Prostate gland (tissue), 2 donors: Measurements from ENCODE around the gene STK35. TPM values are rescaled to one million over a fixed set of nuclear protein-coding genes. Genes with fewer than 3 reads are reported as not detected.

Source experiments
- DNase-seq: peaks from one replicate; pipeline ENCODE4 v3.0.0-alpha.2; 2019; ENCODE audit warnings: low spot score
- H3K27ac ChIP-seq, 2 donors: fragments of 200-600 bp; sonication (generic); 2 replicates each; pipeline ENCODE4 v1.5.1; 2017 to 2019
- H3K27me3 ChIP-seq: fragments of 200-600 bp; sonication (generic); replicated peaks from 2 replicates; pipeline ENCODE4 v1.5.1; 2019; ENCODE audit not compliant: insufficient read depth
- H3K36me3 ChIP-seq, 2 donors: fragments of 200-600 bp; sonication (generic); 1 replicate in 1 of 2; 2 replicates in 1 of 2; pipeline versions ENCODE4 v1.5.1 to v1.8.1; 2017 to 2019
- H3K4me1 ChIP-seq: fragments of 200-600 bp; sonication (generic); replicated peaks from 2 replicates; pipeline ENCODE4 v1.5.1; 2019
- H3K4me3 ChIP-seq, 2 donors: fragments of 200-600 bp; sonication (generic); 2 replicates each; pipeline ENCODE4 v1.5.1; 2017 to 2019
- H3K9me3 ChIP-seq: fragments of 200-600 bp; sonication (generic); 2 replicates; pipeline ENCODE4 v1.5.1; 2017
- CTCF ChIP-seq, 4 experiments: fragments of 200-600 bp in 2 of 4; fragments of 450-650 bp in 2 of 4; sonication (generic) in 2 of 4; IDR thresholded peaks; 1 replicate in 3 of 4; 2 replicates in 1 of 4; pipeline ENCODE4 v1.5.1; 2016 to 2019; ENCODE audit warnings: antibody characterized with exemption in 4 of 4, mild to moderate bottlenecking in 2 of 4, moderate library complexity in 2 of 4
- POLR2A ChIP-seq: fragments of 450-650 bp; IDR thresholded peaks from one replicate; pipeline ENCODE4 v1.6.1; 2016; ENCODE audit warnings: antibody characterized with exemption, mild to moderate bottlenecking
- POLR2AphosphoS5 ChIP-seq: sonication (generic); formaldehyde crosslinking; IDR thresholded peaks from one replicate; pipeline ENCODE4 v1.6.1; 2017; ENCODE audit warnings: antibody characterized with exemption
- WGBS: methylation state at CpG from one replicate; pipeline ENCODE4 v1.1.5; 2018; 5-methylcytosine and 5-hydroxymethylcytosine counted together
- intact Hi-C: fragments of 100-400 bp; cut with DNase I; formaldehyde crosslinking; loops from one replicate; pipeline ENCODE4 v1.14.2; 2022
- total RNA-seq, 2 donors: library from RNA; depleted of rRNA; stranded (reverse); fragments of >200 nt; gene quantifications; one replicate each; pipeline ENCODE4 v1.1.0, GENCODE V29; 2016

The STK35 gene
- 10 to 100 TPM; 24.2 to 40.7 TPM for total RNA-seq

- Histone ChIP-seq H3K4me3 (peak within 1 kb of the TSS; percentile 83 to 99), H3K4me1 (peaks cover 19% of the 10 kb centered on the region), H3K9me3 (no peaks in the 10 kb centered on the region), H3K36me3 (no peaks in the 10 kb centered on the region), H3K27ac (peak within 1 kb of the TSS; percentile 99), H3K27me3 (no peaks in the 10 kb centered on the region)
- intact Hi-C loops: loop anchor here (5.0 to 10.0 kb wide), 3 partner anchors 204 to 564 kb away; partner anchors contain the start of genes IDH3B and SIRPA
- WGBS: under 1% methylated on average over 22 of the region's 32 CpGs
- no peak for TF ChIP-seq POLR2AphosphoS5
- TF ChIP-seq CTCF (IDR thresholded peaks at IDR 0.05): no peak
- TF ChIP-seq POLR2A: no peak
- peak; percentile 78 for DNase-seq
These were observed at the start of gene STK35 for GRCh38 chr20:2101057-2101864. Gene STK35, plus strand, starts transcription at chr20:2101827. Its CDS starts 55 bp downstream, at chr20:2101882.

- H3K27me3 ChIP-seq: no peaks in the 10 kb centered on the region
- H3K4me1 ChIP-seq: no peaks in the 10 kb centered on the region
- no peak overlapping the region for H3K27ac ChIP-seq
- H3K36me3 ChIP-seq: no peaks in the 10 kb centered on the region
- no peaks in the 10 kb centered on the region for H3K9me3 ChIP-seq
- DNase-seq: no peak
- WGBS: 53% methylated on average over 2 of the region's 2 CpGs
- no peak overlapping the region for H3K4me3 ChIP-seq
- intact Hi-C loops: no loop called here
- TF ChIP-seq POLR2AphosphoS5: no peak
- TF ChIP-seq CTCF (IDR thresholded peaks at IDR 0.05): no peak
- no peak for TF ChIP-seq POLR2A
These were observed 49.7 kb upstream of the STK35 start for GRCh38 chr20:2051946-2052345.

GRCh38 chr20:2052741-2053140, 48.9 kb upstream of the STK35 start:
- no peak overlapping the region for H3K27ac ChIP-seq
- H3K4me3 ChIP-seq: no peak overlapping the region
- no peaks in the 10 kb centered on the region for H3K9me3 ChIP-seq
- no peaks in the 10 kb centered on the region for H3K4me1 ChIP-seq
- no peaks in the 10 kb centered on the region for H3K36me3 ChIP-seq
- no peaks in the 10 kb centered on the region for H3K27me3 ChIP-seq
- TF ChIP-seq POLR2AphosphoS5: no peak
- TF ChIP-seq POLR2A: no peak
- no peak for TF ChIP-seq CTCF (IDR thresholded peaks at IDR 0.05)
- intact Hi-C loops: no loop called here
- DNase-seq: no peak
- WGBS: 85% methylated on average over 1 of the region's 1 CpG

GRCh38 chr20:2053615-2054014, 48.0 kb upstream of the STK35 start:
- no peak for TF ChIP-seq POLR2A
- TF ChIP-seq CTCF (IDR thresholded peaks at IDR 0.05): no peak
- no peak overlapping the region for H3K27ac ChIP-seq
- no peak for DNase-seq
- H3K27me3 ChIP-seq: no peaks in the 10 kb centered on the region
- intact Hi-C loops: no loop called here
- H3K4me1 ChIP-seq: no peaks in the 10 kb centered on the region
- no peaks in the 10 kb centered on the region for H3K9me3 ChIP-seq
- H3K36me3 ChIP-seq: no peaks in the 10 kb centered on the region
- H3K4me3 ChIP-seq: no peak overlapping the region

GRCh38 chr20:2054911-2055310, 46.7 kb upstream of the STK35 start:
- no peaks in the 10 kb centered on the region for H3K4me1 ChIP-seq
- no peak overlapping the region for H3K4me3 ChIP-seq
- H3K27ac ChIP-seq: no peak overlapping the region
- no peak for DNase-seq
- no peaks in the 10 kb centered on the region for H3K9me3 ChIP-seq
- H3K36me3 ChIP-seq: no peaks in the 10 kb centered on the region
- intact Hi-C loops: no loop called here
- no peaks in the 10 kb centered on the region for H3K27me3 ChIP-seq
- TF ChIP-seq POLR2A: no peak
- TF ChIP-seq POLR2AphosphoS5: no peak
